Left lung (tissue), 10 donors: ENCODE data around the gene EEF1E1. TPM values are rescaled to one million over a fixed set of nuclear protein-coding genes. Genes with fewer than 3 reads are reported as not detected.
A peak's percentile ranks its signal among the peaks of the same experiment; 100 is the strongest.

Experiments
- ATAC-seq: fragments of 200-7000 bp; cut with Tn5 transposase; one replicate; pipeline ENCODE4 v1.9.1; 2020; ENCODE audit warnings: moderate library complexity
- DNase-seq, 4 donors: peaks; one replicate each; pipeline ENCODE4 v3.0.0-alpha.2; 2013 to 2020
- H3K27ac ChIP-seq, 2 donors: fragments of 200-600 bp; sonication (generic) in 1 of 2; one replicate each; pipeline versions ENCODE4 v1.5.0 to v1.8.0; 2020 to 2021
- H3K27me3 ChIP-seq, 2 donors: fragments of 200-600 bp; sonication (generic) in 1 of 2; one replicate each; pipeline versions ENCODE4 v1.5.0 to v1.8.0; 2020 to 2021
- H3K36me3 ChIP-seq, 2 donors: fragments of 200-600 bp; sonication (generic) in 1 of 2; one replicate each; pipeline versions ENCODE4 v1.5.0 to v1.8.0; 2020 to 2021
- H3K4me1 ChIP-seq, 2 donors: fragments of 200-600 bp; one replicate each; pipeline ENCODE4 v1.8.0; 2021
- H3K4me3 ChIP-seq, 2 donors: fragments of 200-600 bp; sonication (generic) in 1 of 2; one replicate each; pipeline versions ENCODE4 v1.5.0 to v1.8.0; 2020 to 2021; ENCODE audit warnings: mild to moderate bottlenecking in 1 of 2
- H3K9me3 ChIP-seq, 2 donors: fragments of 200-600 bp; sonication (generic) in 1 of 2; one replicate each; pipeline versions ENCODE4 v1.5.0 to v1.8.0; 2020 to 2021
- intact Hi-C, 2 donors: fragments of 100-400 bp; cut with DNase I; formaldehyde crosslinking; loops; one replicate each; pipeline versions ENCODE4 v1.11.2 to v1.14.2; 2022
- polyA plus RNA-seq, 6 donors: library from polyadenylated mRNA; unstranded; fragments of 120-200 nt; gene quantifications; one replicate each; pipeline ENCODE4 v1.2.1, GENCODE V29; 2013; ENCODE audit not compliant: insufficient read length in 6 of 6
- total RNA-seq, 2 donors: library from RNA; stranded (reverse); fragmentation: NEBNext Ultra II Directional; extraction: Animal tissue kit (Norgen Biotek cat#: 25700); gene quantifications; one replicate each; pipeline ENCODE4 v1.2.1, GENCODE V29; 2021
- TF ChIP-seq, protein P1 (sequence below), 2 donors: fragments of 200-600 bp; sonication (generic) in 1 of 2; IDR thresholded peaks; one replicate each; pipeline versions ENCODE4 v1.5.0 to v1.8.0; 2021; ENCODE audit warnings: antibody characterized with exemption in 2 of 2
- donor health status: DM: no; HTN: yes; CAD: no.
- donor health status: DM: no; HTN: no; CAD: no.

The EEF1E1 gene
- total and polyA plus RNA-seq, 8 donors = 20.3 to 31.7 (median 29.0) TPM

DNA sequence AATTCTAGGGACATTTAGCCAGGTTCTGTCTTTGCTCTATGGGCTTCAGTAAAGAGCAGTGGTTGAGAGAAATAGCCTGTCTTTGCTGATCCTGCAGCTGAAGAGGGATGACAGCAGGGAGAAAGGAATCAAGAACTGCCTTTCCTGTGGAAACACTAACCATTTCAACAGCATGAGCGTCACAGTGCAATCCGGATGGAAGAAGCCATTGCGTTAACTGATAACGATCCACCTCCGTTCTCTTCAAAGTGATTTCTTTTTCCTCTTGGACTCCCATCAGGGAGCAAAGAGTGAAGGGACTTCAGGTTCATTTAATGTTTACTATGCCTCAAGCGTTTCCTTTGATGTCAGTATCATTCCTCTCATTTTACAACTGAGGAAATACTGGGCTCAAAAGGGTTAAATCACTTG is 35.2 kb upstream of the EEF1E1 start:
- Histone ChIP-seq H3K27me3 (peaks cover 0 to 4% of the 10 kb centered on the region in 2 donors), H3K9me3 (no peaks in the 10 kb centered on the region), H3K4me1 (no peaks in the 10 kb centered on the region), H3K4me3 (no peak overlapping the region), H3K36me3 (no peaks in the 10 kb centered on the region), H3K27ac (no peak overlapping the region)
- TF ChIP-seq, protein P1, sequence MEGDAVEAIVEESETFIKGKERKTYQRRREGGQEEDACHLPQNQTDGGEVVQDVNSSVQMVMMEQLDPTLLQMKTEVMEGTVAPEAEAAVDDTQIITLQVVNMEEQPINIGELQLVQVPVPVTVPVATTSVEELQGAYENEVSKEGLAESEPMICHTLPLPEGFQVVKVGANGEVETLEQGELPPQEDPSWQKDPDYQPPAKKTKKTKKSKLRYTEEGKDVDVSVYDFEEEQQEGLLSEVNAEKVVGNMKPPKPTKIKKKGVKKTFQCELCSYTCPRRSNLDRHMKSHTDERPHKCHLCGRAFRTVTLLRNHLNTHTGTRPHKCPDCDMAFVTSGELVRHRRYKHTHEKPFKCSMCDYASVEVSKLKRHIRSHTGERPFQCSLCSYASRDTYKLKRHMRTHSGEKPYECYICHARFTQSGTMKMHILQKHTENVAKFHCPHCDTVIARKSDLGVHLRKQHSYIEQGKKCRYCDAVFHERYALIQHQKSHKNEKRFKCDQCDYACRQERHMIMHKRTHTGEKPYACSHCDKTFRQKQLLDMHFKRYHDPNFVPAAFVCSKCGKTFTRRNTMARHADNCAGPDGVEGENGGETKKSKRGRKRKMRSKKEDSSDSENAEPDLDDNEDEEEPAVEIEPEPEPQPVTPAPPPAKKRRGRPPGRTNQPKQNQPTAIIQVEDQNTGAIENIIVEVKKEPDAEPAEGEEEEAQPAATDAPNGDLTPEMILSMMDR (IDR thresholded peaks at IDR 0.05) = no peak
- ATAC-seq = no peak
- DNase-seq = no peak
- intact Hi-C loops = no loop called here

DNA sequence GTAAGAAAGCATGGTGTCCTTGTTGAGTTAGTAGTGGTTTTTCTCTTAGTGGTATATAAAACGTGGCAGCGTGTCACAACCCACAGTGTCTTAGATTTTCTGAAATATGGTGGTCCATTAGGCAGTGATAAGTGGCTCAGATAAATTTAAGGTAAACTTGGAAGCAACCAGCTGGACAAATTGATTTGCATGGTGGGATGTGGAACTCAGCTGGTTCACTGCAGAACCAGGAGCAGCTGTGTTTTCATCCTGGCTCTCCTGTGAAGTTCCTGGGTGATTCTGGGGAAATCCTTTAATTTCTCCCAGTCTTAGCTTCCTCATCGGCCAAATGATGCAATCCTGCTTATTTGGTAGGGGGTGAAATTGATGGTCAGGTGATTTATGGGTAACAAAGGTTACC is 32.9 kb upstream of the EEF1E1 start:
- Histone ChIP-seq H3K27ac (no peak overlapping the region), H3K9me3 (no peaks in the 10 kb centered on the region), H3K4me1 (peaks cover 0 to 8% of the 10 kb centered on the region in 2 donors), H3K36me3 (no peaks in the 10 kb centered on the region), H3K27me3 (peaks cover 0 to 4% of the 10 kb centered on the region in 2 donors), H3K4me3 (no peak overlapping the region)
- no peak for DNase-seq
- TF ChIP-seq, protein P1 (IDR thresholded peaks at IDR 0.05) = no peak
- intact Hi-C loops = no loop called here
- ATAC-seq = no peak

DNA sequence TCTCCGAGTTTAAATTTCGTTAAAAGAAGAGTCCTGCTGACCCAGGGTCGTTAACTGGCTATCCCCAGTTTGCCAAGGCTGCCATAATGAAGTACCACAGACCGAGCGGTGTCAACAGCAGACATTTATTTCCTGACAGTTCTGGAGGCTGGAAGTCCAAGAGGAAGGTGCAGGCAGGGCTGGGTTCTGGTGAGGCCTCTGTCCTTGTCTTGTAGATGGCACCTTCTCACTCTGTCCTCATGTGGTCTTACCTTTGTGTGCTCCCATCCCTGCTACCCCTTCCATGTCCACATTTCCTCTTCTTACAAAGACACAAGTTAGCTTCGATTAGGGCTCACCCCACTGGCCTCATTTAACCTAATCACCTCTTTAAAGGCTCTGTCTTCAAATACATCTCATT is 29.8 kb upstream of the EEF1E1 start:
- no peak for DNase-seq
- intact Hi-C loops = loop anchor here in 1 of 2 donors (5.0 kb wide), 1 partner anchor 90 kb away; no protein-coding TSS in a partner anchor
- no peak overlapping the region for H3K27ac ChIP-seq

DNA sequence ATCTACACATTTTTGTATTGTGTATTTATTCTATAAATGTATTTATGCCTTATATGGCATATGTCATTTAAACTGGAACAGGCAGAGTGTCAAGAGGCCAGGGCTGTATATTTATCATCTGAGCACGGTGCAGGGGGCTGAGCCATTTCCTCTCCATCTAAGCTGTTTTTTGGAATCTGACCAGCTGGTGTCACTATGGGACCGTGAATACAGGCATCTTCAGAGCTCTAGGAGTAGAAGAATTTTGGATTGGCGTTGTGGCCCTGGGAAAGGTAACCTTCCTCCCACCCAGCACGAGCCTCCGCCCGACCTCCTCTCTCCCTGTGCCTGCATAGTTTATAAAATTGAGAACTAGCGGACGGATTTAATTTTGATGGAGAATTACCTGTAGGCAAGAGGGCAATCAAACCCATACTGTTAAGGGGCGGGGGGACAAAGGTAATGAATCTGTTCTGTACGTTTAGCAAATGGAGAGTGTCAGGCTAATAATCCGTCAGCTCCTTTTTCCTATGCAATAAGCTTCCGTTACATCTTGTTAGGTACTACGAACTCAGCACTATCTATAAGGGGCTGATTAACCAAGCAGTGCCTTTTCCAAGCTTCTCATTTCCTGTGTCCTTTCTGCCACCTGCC is 29.0 kb upstream of the EEF1E1 start:
- peak in 2 of 4 donors; percentile 29 to 66 for DNase-seq
- Histone ChIP-seq H3K9me3 (no peaks in the 10 kb centered on the region), H3K27me3 (peaks cover 0 to 4% of the 10 kb centered on the region in 2 donors), H3K4me1 (peaks cover 0 to 8% of the 10 kb centered on the region in 2 donors), H3K36me3 (no peaks in the 10 kb centered on the region), H3K27ac (no peak overlapping the region), H3K4me3 (no peak overlapping the region)
- TF ChIP-seq, protein P1 (IDR thresholded peaks at IDR 0.05) = peak; percentile 33 to 40
- peak; percentile 98 for ATAC-seq
- intact Hi-C loops = loop anchor here in 1 of 2 donors (5.0 kb wide), 1 partner anchor 91 kb away; no protein-coding TSS in a partner anchor

More for the DNA sequence above, 29.8 kb upstream of the EEF1E1 start:
- Histone ChIP-seq H3K4me1 (peaks cover 0 to 8% of the 10 kb centered on the region in 2 donors), H3K9me3 (no peaks in the 10 kb centered on the region), H3K4me3 (no peak overlapping the region), H3K36me3 (no peaks in the 10 kb centered on the region), H3K27me3 (peaks cover 0 to 4% of the 10 kb centered on the region in 2 donors)
- ATAC-seq = no peak
- TF ChIP-seq, protein P1 (IDR thresholded peaks at IDR 0.05) = no peak

DNA sequence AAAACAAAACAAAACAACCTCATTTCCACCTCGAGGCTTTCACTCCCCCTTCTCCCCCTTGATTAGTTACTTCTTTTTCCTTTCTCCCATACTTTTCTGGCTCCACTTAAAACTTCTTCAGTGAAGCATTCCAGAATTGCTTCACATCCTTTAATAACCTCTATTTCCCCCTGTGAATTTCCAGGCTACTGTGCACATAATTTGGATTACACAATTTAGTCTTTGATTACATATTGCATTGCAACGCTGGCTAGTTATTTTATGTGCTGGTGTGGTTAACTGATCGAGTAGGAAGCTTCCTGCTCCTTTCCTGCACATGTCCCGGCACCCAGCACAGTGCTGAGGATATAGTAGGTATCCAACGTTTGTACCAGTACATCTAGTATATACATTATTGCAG is 28.1 kb upstream of the EEF1E1 start:
- Histone ChIP-seq H3K36me3 (no peaks in the 10 kb centered on the region), H3K9me3 (no peaks in the 10 kb centered on the region), H3K4me1 (peaks cover 0 to 8% of the 10 kb centered on the region in 2 donors), H3K27ac (no peak overlapping the region), H3K27me3 (peaks cover 0 to 4% of the 10 kb centered on the region in 2 donors), H3K4me3 (no peak overlapping the region)
- ATAC-seq = peak; percentile 56
- no peak for DNase-seq
- TF ChIP-seq, protein P1 (IDR thresholded peaks at IDR 0.05) = no peak
- intact Hi-C loops = loop anchor here in 1 of 2 donors (5.0 kb wide), 1 partner anchor 92 kb away; no protein-coding TSS in a partner anchor
